Measurements from ENCODE around the gene CAMSAP1.
A peak's percentile ranks its signal among the peaks of the same experiment; 100 is the strongest.

The CAMSAP1 gene

DNA sequence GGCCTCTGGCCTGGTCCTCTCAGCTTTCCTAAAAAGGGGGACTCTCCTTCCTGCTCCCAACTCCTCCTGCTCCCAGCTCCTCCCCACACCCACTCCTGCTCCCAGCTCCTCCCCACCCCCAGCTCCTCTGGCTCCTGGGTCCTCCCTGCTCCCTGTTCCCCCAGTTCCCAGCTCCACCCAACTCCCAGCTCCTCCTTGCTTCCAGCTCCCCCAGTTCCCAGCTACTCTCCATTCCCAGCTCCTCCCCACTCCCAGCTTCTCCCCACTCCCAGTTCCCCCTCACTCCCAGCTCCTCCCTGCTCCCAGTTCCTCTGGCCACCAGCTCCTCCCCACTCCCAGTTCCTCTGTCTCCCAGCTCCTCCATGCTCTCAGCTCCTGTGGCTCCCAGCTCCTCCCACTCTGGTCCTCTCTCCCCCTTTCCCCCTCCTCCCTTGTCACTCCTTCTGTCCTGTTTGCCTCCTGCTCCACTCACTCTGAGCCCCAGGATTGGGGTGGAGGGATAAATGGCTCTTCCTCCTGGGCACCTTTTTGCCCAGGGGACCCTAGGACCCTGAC lies 129.6 kb downstream of the CAMSAP1 start:
- Histone ChIP-seq H3K9ac (ENCODE audit: low read length) (no peak overlapping the region), H3K4ac (ENCODE audit: low read depth, low read length) (no peak overlapping the region), H4K5ac (ENCODE audit: low read length) (no peak overlapping the region), H3K23ac (ENCODE audit: low read length) (no peak overlapping the region), H3K79me2 (ENCODE audit: control insufficient read depth, insufficient read depth, low read length) (no peaks in the 10 kb centered on the region), H2BK15ac (replicated peaks; ENCODE audit: low read depth) (no peak overlapping the region), H3K27me3 (ENCODE audit: insufficient read depth, low read length, poor library complexity) (no peaks in the 10 kb centered on the region), H2BK5ac (ENCODE audit: low read length) (no peak overlapping the region), H3K36me3 (ENCODE audit: control insufficient read depth, insufficient read depth, low read length) (no peaks in the 10 kb centered on the region), H3K18ac (ENCODE audit: low read length) (no peak overlapping the region), H3K56ac (ENCODE audit: low read length) (no peak overlapping the region), H3K79me1 (ENCODE audit: low read length) (no peaks in the 10 kb centered on the region), H2AK5ac (ENCODE audit: low read length) (no peak overlapping the region), H3K4me2 (ENCODE audit: low read length) (no peak overlapping the region), H3K4me1 (ENCODE audit: control insufficient read depth, low read depth, low read length) (no peaks in the 10 kb centered on the region), H3K27ac (ENCODE audit: low read depth, low read length) (no peak overlapping the region), H3K4me3 (ENCODE audit: low read length) (no peak overlapping the region), H2BK120ac (ENCODE audit: low read depth, low read length) (no peak overlapping the region), H4K8ac (ENCODE audit: low read depth, low read length) (no peak overlapping the region)
- DNase-seq: no peak

DNA sequence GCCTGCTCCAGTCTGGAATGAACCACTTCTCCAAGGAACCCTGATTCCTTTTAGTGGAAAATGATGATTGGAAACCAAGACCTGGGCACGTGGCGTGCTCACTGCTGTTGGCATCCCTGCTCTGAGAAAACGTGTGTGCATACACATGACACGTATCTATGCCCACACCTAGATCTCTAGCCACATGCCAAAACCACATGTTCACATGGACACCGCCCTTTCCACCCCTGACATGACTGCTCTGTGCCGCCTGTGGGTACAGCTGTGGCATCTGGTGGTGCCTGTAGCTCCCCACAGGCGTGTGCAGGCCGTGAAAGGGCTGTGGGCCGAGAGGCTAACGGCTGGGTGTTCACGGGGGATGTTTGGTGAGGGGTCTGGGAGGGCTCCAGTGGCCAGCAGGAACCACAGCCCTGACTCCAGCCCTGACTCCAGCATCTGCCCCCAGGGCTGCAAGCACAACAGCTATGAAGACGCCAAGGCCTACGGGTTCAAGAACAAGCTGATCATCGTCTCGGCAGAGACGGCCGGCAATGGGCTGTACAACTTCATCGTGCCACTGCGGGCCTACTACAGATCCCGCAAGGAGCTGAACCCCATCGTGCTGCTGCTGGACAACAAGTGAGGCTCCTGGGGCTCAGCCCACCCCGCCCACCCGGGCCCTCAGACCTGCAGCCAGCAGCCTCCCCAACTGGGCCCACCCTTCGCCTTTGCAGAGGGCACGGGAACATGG lies 130.3 kb downstream of the CAMSAP1 start:
- no peaks in the 10 kb centered on the region for H3K36me3 ChIP-seq (ENCODE audit: control insufficient read depth, insufficient read depth, low read length)
- no peaks in the 10 kb centered on the region for H3K4me1 ChIP-seq (ENCODE audit: control insufficient read depth, low read depth, low read length)
- H3K18ac ChIP-seq (ENCODE audit: low read length): no peak overlapping the region
- no CpG with 5 or more reads among the region's 25 CpGs for WGBS (ENCODE audit: extremely low coverage, insufficient coverage, low lambda C conversion rate)
- H4K8ac ChIP-seq (ENCODE audit: low read depth, low read length): no peak overlapping the region
- H2AK5ac ChIP-seq (ENCODE audit: low read length): no peak overlapping the region
- no peaks in the 10 kb centered on the region for H3K79me2 ChIP-seq (ENCODE audit: control insufficient read depth, insufficient read depth, low read length)
- H2BK5ac ChIP-seq (ENCODE audit: low read length): no peak overlapping the region
- H3K27me3 ChIP-seq (ENCODE audit: insufficient read depth, low read length, poor library complexity): no peaks in the 10 kb centered on the region
- no peak overlapping the region for H2BK15ac ChIP-seq (replicated peaks; ENCODE audit: low read depth)
- H3K9ac ChIP-seq (ENCODE audit: low read length): no peak overlapping the region
- no peak overlapping the region for H3K4me2 ChIP-seq (ENCODE audit: low read length)
- no peak overlapping the region for H3K27ac ChIP-seq (ENCODE audit: low read depth, low read length)
- no peak overlapping the region for H3K23ac ChIP-seq (ENCODE audit: low read length)
- no peak overlapping the region for H3K4ac ChIP-seq (ENCODE audit: low read depth, low read length)
- no peaks in the 10 kb centered on the region for H3K79me1 ChIP-seq (ENCODE audit: low read length)
- H3K56ac ChIP-seq (ENCODE audit: low read length): no peak overlapping the region
- H3K4me3 ChIP-seq (ENCODE audit: low read length): no peak overlapping the region
- DNase-seq: no peak
- no peak overlapping the region for H4K5ac ChIP-seq (ENCODE audit: low read length)
- H2BK120ac ChIP-seq (ENCODE audit: low read depth, low read length): no peak overlapping the region

DNA sequence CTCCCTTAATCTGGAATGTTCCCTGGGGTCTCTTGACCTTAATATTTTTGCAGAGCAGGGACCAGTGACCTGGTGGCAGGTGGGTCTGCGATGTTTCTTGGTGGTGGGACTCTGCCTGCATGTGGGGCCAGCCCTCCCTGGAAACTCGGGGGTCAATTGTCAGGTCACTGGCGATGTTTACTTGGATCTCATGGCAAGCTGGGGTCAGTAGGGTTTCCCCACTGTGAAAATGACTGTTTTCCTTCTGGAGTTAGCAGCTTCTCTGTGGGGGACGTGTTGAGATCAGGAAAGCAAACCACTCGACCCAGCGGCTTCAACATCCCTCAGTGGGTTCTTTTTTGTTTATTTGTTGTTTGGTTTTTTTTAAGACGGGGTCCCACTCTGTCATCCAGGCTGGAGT lies 131.4 kb downstream of the CAMSAP1 start:
- Histone ChIP-seq H4K8ac (ENCODE audit: low read depth, low read length) (no peak overlapping the region), H3K4ac (ENCODE audit: low read depth, low read length) (no peak overlapping the region), H3K27me3 (ENCODE audit: insufficient read depth, low read length, poor library complexity) (no peaks in the 10 kb centered on the region), H3K18ac (ENCODE audit: low read length) (no peak overlapping the region), H4K5ac (ENCODE audit: low read length) (no peak overlapping the region), H3K23ac (ENCODE audit: low read length) (no peak overlapping the region), H3K4me2 (ENCODE audit: low read length) (no peak overlapping the region), H3K79me1 (ENCODE audit: low read length) (no peaks in the 10 kb centered on the region), H3K9ac (ENCODE audit: low read length) (no peak overlapping the region), H3K36me3 (ENCODE audit: control insufficient read depth, insufficient read depth, low read length) (no peaks in the 10 kb centered on the region), H2AK5ac (ENCODE audit: low read length) (no peak overlapping the region), H2BK120ac (ENCODE audit: low read depth, low read length) (no peak overlapping the region), H3K27ac (ENCODE audit: low read depth, low read length) (no peak overlapping the region), H3K4me3 (ENCODE audit: low read length) (no peak overlapping the region), H2BK15ac (replicated peaks; ENCODE audit: low read depth) (no peak overlapping the region), H2BK5ac (ENCODE audit: low read length) (no peak overlapping the region), H3K56ac (ENCODE audit: low read length) (no peak overlapping the region), H3K4me1 (ENCODE audit: control insufficient read depth, low read depth, low read length) (no peaks in the 10 kb centered on the region), H3K79me2 (ENCODE audit: control insufficient read depth, insufficient read depth, low read length) (no peaks in the 10 kb centered on the region)
- WGBS (ENCODE audit: extremely low coverage, insufficient coverage, low lambda C conversion rate): no CpG with 5 or more reads among the region's 7 CpGs
- no peak for DNase-seq

DNA sequence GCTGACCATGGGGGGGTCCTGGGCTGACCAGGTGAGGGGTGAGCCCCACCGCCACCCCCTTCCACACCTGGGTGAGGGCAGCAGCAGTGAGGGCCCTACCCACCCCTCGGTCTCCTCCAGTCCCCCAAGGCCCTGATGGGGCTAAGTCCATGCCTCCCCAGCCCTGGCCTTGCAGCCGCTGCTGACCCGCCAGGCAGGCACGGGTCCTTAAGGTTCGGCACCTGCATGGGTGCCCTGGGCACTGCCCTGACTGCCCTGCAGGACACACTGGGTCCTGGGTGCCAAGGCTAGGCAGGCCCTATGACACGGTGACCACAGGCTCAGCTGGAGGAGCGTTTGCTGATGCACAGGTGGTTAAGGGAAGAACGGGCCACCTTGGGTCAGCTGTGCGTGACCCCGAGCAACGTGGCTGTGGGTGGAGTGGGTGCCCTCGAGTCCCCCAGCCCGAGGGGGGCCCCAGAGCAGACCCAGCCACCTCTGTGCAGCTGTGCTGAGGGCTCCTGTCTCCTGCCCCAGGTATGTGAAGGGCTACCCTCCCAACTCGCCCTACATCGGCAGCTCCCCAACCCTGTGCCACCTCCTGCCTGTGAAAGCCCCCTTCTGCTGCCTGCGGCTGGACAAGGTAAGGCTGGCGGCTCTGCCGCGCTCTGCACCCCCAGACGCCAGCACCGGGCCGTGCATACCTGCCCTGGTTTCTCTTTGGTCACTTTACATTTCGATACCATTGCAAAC lies 132.4 kb downstream of the CAMSAP1 start:
- Histone ChIP-seq H2AK5ac (ENCODE audit: low read length) (no peak overlapping the region), H3K79me2 (ENCODE audit: control insufficient read depth, insufficient read depth, low read length) (no peaks in the 10 kb centered on the region), H2BK120ac (ENCODE audit: low read depth, low read length) (no peak overlapping the region), H3K79me1 (ENCODE audit: low read length) (no peaks in the 10 kb centered on the region), H3K4me1 (ENCODE audit: control insufficient read depth, low read depth, low read length) (no peaks in the 10 kb centered on the region), H3K27ac (ENCODE audit: low read depth, low read length) (no peak overlapping the region), H2BK5ac (ENCODE audit: low read length) (no peak overlapping the region), H3K56ac (ENCODE audit: low read length) (no peak overlapping the region), H2BK15ac (replicated peaks; ENCODE audit: low read depth) (no peak overlapping the region), H3K36me3 (ENCODE audit: control insufficient read depth, insufficient read depth, low read length) (no peaks in the 10 kb centered on the region), H3K27me3 (ENCODE audit: insufficient read depth, low read length, poor library complexity) (no peaks in the 10 kb centered on the region), H4K8ac (ENCODE audit: low read depth, low read length) (no peak overlapping the region), H3K4me3 (ENCODE audit: low read length) (no peak overlapping the region), H4K5ac (ENCODE audit: low read length) (no peak overlapping the region), H3K4me2 (ENCODE audit: low read length) (no peak overlapping the region), H3K4ac (ENCODE audit: low read depth, low read length) (no peak overlapping the region), H3K23ac (ENCODE audit: low read length) (no peak overlapping the region), H3K18ac (ENCODE audit: low read length) (no peak overlapping the region), H3K9ac (ENCODE audit: low read length) (no peak overlapping the region)
- no CpG with 5 or more reads among the region's 24 CpGs for WGBS (ENCODE audit: extremely low coverage, insufficient coverage, low lambda C conversion rate)
- DNase-seq: no peak

DNA sequence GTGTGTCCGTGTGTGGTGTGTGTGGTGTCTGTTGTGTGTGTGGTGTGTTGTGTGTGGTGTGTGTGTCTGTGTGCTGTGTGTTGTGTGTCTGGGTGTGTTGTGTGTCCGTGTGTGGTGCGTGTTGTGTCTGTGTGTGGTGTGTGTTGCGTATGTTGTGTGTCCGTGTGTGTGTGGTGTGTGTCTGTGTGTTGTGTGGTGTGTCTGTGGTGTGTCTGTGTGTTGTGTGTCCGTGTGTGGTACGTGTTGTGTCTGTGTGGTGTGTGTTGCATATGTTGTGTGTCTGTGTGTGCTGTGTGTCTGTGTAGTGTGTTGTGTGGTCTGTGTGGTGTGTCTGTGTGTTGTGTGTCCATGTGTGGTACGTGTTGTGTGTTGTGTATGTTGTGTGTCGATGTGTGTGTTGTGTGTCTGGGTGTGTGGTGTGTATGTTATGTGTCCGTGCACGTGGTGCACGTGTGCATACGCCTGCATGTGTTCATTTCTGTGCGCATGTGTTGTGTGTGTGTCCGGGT lies 133.1 kb downstream of the CAMSAP1 start:
- Histone ChIP-seq H3K4me3 (ENCODE audit: low read length) (no peak overlapping the region), H2BK15ac (replicated peaks; ENCODE audit: low read depth) (no peak overlapping the region), H3K56ac (ENCODE audit: low read length) (no peak overlapping the region), H3K27ac (ENCODE audit: low read depth, low read length) (no peak overlapping the region), H3K9ac (ENCODE audit: low read length) (no peak overlapping the region), H3K79me1 (ENCODE audit: low read length) (no peaks in the 10 kb centered on the region), H3K36me3 (ENCODE audit: control insufficient read depth, insufficient read depth, low read length) (no peaks in the 10 kb centered on the region), H3K79me2 (ENCODE audit: control insufficient read depth, insufficient read depth, low read length) (no peaks in the 10 kb centered on the region), H3K18ac (ENCODE audit: low read length) (no peak overlapping the region), H3K4me2 (ENCODE audit: low read length) (no peak overlapping the region), H2BK5ac (ENCODE audit: low read length) (no peak overlapping the region), H2BK120ac (ENCODE audit: low read depth, low read length) (no peak overlapping the region), H3K27me3 (ENCODE audit: insufficient read depth, low read length, poor library complexity) (no peaks in the 10 kb centered on the region), H3K4me1 (ENCODE audit: control insufficient read depth, low read depth, low read length) (no peaks in the 10 kb centered on the region), H4K8ac (ENCODE audit: low read depth, low read length) (no peak overlapping the region), H2AK5ac (ENCODE audit: low read length) (no peak overlapping the region), H3K4ac (ENCODE audit: low read depth, low read length) (no peak overlapping the region), H4K5ac (ENCODE audit: low read length) (no peak overlapping the region), H3K23ac (ENCODE audit: low read length) (no peak overlapping the region)
- 100% methylated on average over 1 of the region's 15 CpGs for WGBS (ENCODE audit: extremely low coverage, insufficient coverage, low lambda C conversion rate)
- DNase-seq: peak; percentile 15
